Right ventricle myocardium inferior (tissue), 1 donor: ENCODE data around the gene LDLRAD4. TPM values are rescaled to one million over a fixed set of nuclear protein-coding genes. Genes with fewer than 3 reads are reported as not detected.

Experiments
- ATAC-seq: fragments of 200-7000 bp; cut with Tn5 transposase; one replicate; pipeline ENCODE4 v1.9.1; 2020; ENCODE audit warnings: mild to moderate bottlenecking, moderate library complexity
- DNase-seq: peaks from one replicate; pipeline ENCODE4 v3.0.0; 2021; ENCODE audit errors: missing footprints
- intact Hi-C: fragments of 100-400 bp; cut with DNase I; formaldehyde crosslinking; loops from one replicate; pipeline ENCODE4 v1.11.0; 2022
- total RNA-seq: library from RNA; stranded (reverse); fragmentation: NEBNext Ultra II Directional; extraction: Animal tissue kit (Norgen Biotek cat#: 25700); gene quantifications from one replicate; pipeline ENCODE4 v1.2.1, GENCODE V29; 2021
- donor health status: DM: no; HTN: yes; CAD: no; lungs with severe emphysema.

The LDLRAD4 gene
- total RNA-seq, 1 donor from 2014 or later = 29.6 TPM

- DNase-seq (no peak), ATAC-seq (no peak)
- intact Hi-C loops = no loop called here
Observed at GRCh38 chr18:13290856-13291271, 72.3 kb downstream of the LDLRAD4 start.

- ATAC-seq (no peak), DNase-seq (no peak)
- intact Hi-C loops = no loop called here
Observed at GRCh38 chr18:13291299-13291698, 72.7 kb downstream of the LDLRAD4 start.

- intact Hi-C loops = no loop called here
- DNase-seq (no peak), ATAC-seq (no peak)
Observed at GRCh38 chr18:13291745-13292447, 73.3 kb downstream of the LDLRAD4 start.

GRCh38 chr18:13292736-13293135 lies 74.2 kb downstream of the LDLRAD4 start:
- ATAC-seq (no peak), DNase-seq (no peak)
- intact Hi-C loops = no loop called here

- no peak for ATAC-seq
- intact Hi-C loops = no loop called here
- DNase-seq = no peak
Observed at GRCh38 chr18:13294309-13294708, 75.7 kb downstream of the LDLRAD4 start.

GRCh38 chr18:13295894-13296293 lies 77.3 kb downstream of the LDLRAD4 start:
- no peak for ATAC-seq
- intact Hi-C loops = no loop called here
- no peak for DNase-seq

GRCh38 chr18:13296867-13297574 lies 78.5 kb downstream of the LDLRAD4 start:
- DNase-seq (no peak), ATAC-seq (no peak)
- intact Hi-C loops = no loop called here

- DNase-seq (no peak), ATAC-seq (no peak)
- intact Hi-C loops = no loop called here
Observed at GRCh38 chr18:13298262-13298661, 79.7 kb downstream of the LDLRAD4 start.

- DNase-seq = no peak
- intact Hi-C loops = no loop called here
- ATAC-seq = no peak
Observed at GRCh38 chr18:13300029-13300428, 81.5 kb downstream of the LDLRAD4 start.

GRCh38 chr18:13300796-13301195 lies 82.2 kb downstream of the LDLRAD4 start:
- DNase-seq (no peak), ATAC-seq (no peak)
- intact Hi-C loops = no loop called here

GRCh38 chr18:13302040-13302439 lies 83.5 kb downstream of the LDLRAD4 start:
- intact Hi-C loops = no loop called here
- ATAC-seq = no peak

GRCh38 chr18:13302457-13303225 lies 84.1 kb downstream of the LDLRAD4 start:
- no peak for DNase-seq
- peak; percentile 6 for ATAC-seq
- intact Hi-C loops = no loop called here

More at GRCh38 chr18:13302040-13302439, 83.5 kb downstream of the LDLRAD4 start:
- no peak for DNase-seq

GRCh38 chr18:13303756-13304364 lies 85.3 kb downstream of the LDLRAD4 start:
- intact Hi-C loops = no loop called here
- ATAC-seq (no peak), DNase-seq (no peak)

- DNase-seq = no peak
- intact Hi-C loops = no loop called here
- no peak for ATAC-seq
Observed at GRCh38 chr18:13305301-13305700, 86.7 kb downstream of the LDLRAD4 start.

GRCh38 chr18:13306583-13306982 lies 88.0 kb downstream of the LDLRAD4 start:
- DNase-seq (no peak), ATAC-seq (no peak)
- intact Hi-C loops = no loop called here

- DNase-seq (no peak), ATAC-seq (no peak)
- intact Hi-C loops = no loop called here
Observed at GRCh38 chr18:13308369-13308768, 89.8 kb downstream of the LDLRAD4 start.

- intact Hi-C loops = no loop called here
- ATAC-seq (no peak), DNase-seq (no peak)
Observed at GRCh38 chr18:13309031-13309747, 90.6 kb downstream of the LDLRAD4 start.

GRCh38 chr18:13309748-13310670 lies 91.4 kb downstream of the LDLRAD4 start:
- ATAC-seq = no peak
- intact Hi-C loops = no loop called here
- no peak for DNase-seq
